K562 (cell line): ENCODE measurements around the gene ST8SIA4.

ENCODE experiments used
- BCL6 ChIP-seq: fragments of 250-450 bp; sonication (Bioruptor Pico); IDR thresholded peaks from 2 replicates; pipeline ENCODE4 v1.4.0; 2020
- SLC30A9 ChIP-seq: fragments of 250-450 bp; sonication (Bioruptor Pico); IDR thresholded peaks from 2 replicates; pipeline ENCODE4 v1.8.0; 2022; ENCODE audit warnings: mild to moderate bottlenecking, moderate library complexity
- ZFX ChIP-seq: sonication (generic); formaldehyde crosslinking; IDR thresholded peaks from 2 replicates; pipeline ENCODE4 v1.8.0; 2022; ENCODE audit warnings: mild to moderate bottlenecking, missing genetic modification reagents, moderate library complexity

GRCh38 chr5:100903039-100903887, at the start of gene ST8SIA4:
- TF ChIP-seq ZFX (CRISPR knock-in tag) (no peak), BCL6 (no peak), SLC30A9 (CRISPR knock-in tag) (no peak)
